PFSK-1 (cell line): ENCODE data around the gene WBP11.

ENCODE experiments used
- FOXP2 ChIP-seq: optimal IDR thresholded peaks from 2 replicates; pipeline ENCODE3; 2011; ENCODE audit warnings: borderline replicate concordance, control low read depth, inconsistent platforms; ENCODE audit not compliant: insufficient read depth; ENCODE audit errors: extremely low read length, extremely low read depth
- POLR2AphosphoS5 ChIP-seq: IDR thresholded peaks from 2 replicates; pipeline ENCODE4 v1.6.1; 2012; ENCODE audit warnings: low read depth, mild to moderate bottlenecking, control low read depth, low read length, moderate library complexity
- SIN3A ChIP-seq: IDR thresholded peaks from 2 replicates; pipeline ENCODE4 v1.6.1; 2012; ENCODE audit warnings: mild to moderate bottlenecking, low read length, moderate library complexity, borderline replicate concordance; ENCODE audit not compliant: insufficient read depth
- TAF1 ChIP-seq: IDR thresholded peaks from 2 replicates; pipeline ENCODE4 v1.6.1; 2012; ENCODE audit warnings: low read length, control low read depth, borderline replicate concordance; ENCODE audit not compliant: insufficient read depth
- TF ChIP-seq, protein P1 (sequence below), 2 experiments: IDR thresholded peaks; 2 replicates each; pipeline versions ENCODE4 v1.6.1 to v1.8.0; 2011 to 2012; ENCODE audit warnings: low read depth in 2 of 2, low read length in 2 of 2, control low read depth in 1 of 2, inconsistent platforms in 1 of 2, mild to moderate bottlenecking in 1 of 2, moderate library complexity in 1 of 2; ENCODE audit not compliant: insufficient read depth in 1 of 2

Gene WBP11

DNA sequence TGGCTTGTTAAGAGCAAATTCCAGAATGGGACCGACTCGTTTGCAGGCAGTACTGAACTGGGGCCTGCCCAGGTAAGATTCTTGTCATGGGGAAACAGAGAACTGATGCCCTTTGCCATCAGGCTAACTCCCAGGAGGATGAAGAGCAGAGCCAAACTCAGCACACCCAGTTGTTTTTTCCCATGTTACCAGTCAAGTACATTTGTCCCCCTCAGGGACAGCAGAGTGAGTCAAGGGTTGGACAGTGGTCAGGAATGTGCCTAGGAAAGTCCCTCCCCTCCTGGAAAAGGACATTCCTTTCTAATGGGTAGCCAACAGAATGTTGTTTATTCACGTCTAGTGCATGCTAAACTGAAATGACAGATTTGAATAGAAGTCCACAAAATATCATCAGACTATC, 38.5 kb upstream of the WBP11 start:
- no peak for TF ChIP-seq TAF1
- no peak for TF ChIP-seq SIN3A
- TF ChIP-seq FOXP2, result no peak
- TF ChIP-seq, protein P1, sequence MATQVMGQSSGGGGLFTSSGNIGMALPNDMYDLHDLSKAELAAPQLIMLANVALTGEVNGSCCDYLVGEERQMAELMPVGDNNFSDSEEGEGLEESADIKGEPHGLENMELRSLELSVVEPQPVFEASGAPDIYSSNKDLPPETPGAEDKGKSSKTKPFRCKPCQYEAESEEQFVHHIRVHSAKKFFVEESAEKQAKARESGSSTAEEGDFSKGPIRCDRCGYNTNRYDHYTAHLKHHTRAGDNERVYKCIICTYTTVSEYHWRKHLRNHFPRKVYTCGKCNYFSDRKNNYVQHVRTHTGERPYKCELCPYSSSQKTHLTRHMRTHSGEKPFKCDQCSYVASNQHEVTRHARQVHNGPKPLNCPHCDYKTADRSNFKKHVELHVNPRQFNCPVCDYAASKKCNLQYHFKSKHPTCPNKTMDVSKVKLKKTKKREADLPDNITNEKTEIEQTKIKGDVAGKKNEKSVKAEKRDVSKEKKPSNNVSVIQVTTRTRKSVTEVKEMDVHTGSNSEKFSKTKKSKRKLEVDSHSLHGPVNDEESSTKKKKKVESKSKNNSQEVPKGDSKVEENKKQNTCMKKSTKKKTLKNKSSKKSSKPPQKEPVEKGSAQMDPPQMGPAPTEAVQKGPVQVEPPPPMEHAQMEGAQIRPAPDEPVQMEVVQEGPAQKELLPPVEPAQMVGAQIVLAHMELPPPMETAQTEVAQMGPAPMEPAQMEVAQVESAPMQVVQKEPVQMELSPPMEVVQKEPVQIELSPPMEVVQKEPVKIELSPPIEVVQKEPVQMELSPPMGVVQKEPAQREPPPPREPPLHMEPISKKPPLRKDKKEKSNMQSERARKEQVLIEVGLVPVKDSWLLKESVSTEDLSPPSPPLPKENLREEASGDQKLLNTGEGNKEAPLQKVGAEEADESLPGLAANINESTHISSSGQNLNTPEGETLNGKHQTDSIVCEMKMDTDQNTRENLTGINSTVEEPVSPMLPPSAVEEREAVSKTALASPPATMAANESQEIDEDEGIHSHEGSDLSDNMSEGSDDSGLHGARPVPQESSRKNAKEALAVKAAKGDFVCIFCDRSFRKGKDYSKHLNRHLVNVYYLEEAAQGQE (IDR thresholded peaks at IDR 0.05; ENCODE audit: insufficient read depth in 1 of 2, low read depth in 2 of 2, low read length in 2 of 2), result no peak
- no peak for TF ChIP-seq POLR2AphosphoS5

DNA sequence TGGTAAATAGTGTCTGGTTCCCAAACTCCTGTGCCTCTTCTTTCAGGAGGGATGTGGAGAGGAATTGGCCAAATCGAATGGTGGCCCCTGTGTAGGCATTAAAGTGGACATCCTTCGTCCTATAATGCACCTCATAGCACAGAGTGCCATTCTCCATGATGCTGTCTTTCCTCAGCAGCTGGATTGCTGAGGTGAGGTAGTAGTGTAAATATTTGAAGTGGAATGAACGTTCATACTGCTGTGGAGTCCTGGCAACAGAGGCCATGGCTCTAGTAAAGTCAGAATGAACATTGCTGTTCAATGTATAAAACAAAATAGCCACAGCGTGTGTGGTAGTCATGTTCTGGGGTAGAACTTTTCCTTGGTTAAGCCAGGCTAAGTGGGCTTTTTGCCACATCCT, 37.3 kb upstream of the WBP11 start:
- TF ChIP-seq TAF1 (no peak), SIN3A (no peak), POLR2AphosphoS5 (no peak), FOXP2 (no peak)
- TF ChIP-seq, protein P1 (IDR thresholded peaks at IDR 0.05; ENCODE audit: insufficient read depth in 1 of 2, low read depth in 2 of 2, low read length in 2 of 2), result no peak

DNA sequence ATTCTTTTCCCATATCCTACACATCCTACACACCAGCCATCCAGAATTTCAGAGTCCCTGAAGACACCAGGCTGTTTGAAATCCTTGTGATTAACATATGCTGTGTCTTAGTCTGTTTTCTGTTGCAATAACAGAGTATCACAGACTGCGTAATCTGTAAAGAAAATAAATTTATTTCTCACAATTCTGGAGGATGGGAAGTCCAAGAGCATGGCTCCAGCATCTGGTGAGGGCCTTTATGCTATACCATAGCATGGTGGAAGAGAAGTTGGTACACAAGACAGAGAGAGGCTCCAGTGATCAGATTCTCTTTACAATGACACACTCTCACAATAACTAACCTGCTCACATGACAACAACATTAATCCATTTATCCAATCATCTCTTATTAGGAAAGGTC, 36.0 kb upstream of the WBP11 start:
- TF ChIP-seq POLR2AphosphoS5 (no peak), FOXP2 (no peak), TAF1 (no peak), SIN3A (no peak)
- TF ChIP-seq, protein P1 (IDR thresholded peaks at IDR 0.05; ENCODE audit: insufficient read depth in 1 of 2, low read depth in 2 of 2, low read length in 2 of 2), result no peak

DNA sequence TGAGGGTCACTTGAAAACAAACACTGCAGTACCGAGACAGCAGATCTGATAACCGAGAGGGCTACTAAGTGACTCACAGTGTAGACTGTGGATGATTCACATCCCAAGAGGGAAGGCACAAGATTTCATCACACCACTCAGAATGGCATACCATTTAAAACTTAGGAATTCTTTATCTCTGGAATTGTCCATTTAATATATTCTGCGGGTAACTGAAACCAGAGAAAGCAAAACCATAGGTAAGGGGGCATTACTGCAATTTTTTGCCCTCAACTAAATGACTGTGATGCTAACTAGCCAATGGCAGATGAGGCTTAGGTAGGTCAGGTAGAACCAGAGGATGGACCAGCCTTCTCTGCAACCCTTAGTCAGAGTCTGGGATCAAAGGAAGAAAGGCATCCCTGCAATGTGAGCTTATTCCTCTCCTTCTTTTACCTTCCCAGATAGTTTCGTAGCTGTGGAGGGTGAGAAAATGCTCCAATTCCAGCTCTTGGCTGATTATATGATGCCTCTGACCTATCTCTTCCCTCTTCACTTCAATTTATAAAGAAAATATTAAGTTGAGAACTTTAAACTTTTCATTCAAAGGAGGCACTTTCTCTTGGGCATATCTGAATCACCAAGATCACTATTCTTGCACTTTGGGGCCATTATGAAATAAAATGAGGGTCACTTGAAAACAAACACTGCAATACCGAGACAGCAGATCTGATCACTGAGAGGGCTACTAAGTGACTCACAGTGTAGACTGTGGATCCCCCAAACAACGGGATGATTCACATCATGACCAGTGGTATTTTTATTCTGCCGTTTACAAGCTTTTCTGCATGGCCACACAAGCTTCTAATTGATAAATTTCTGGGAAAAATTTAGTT, 33.3 kb upstream of the WBP11 start:
- TF ChIP-seq SIN3A, result peak; percentile 46; the same call in 1 of the 2 replicates
- TF ChIP-seq, protein P1 (IDR thresholded peaks at IDR 0.05; ENCODE audit: insufficient read depth in 1 of 2, low read depth in 2 of 2, low read length in 2 of 2), result no peak
- no peak for TF ChIP-seq POLR2AphosphoS5

DNA sequence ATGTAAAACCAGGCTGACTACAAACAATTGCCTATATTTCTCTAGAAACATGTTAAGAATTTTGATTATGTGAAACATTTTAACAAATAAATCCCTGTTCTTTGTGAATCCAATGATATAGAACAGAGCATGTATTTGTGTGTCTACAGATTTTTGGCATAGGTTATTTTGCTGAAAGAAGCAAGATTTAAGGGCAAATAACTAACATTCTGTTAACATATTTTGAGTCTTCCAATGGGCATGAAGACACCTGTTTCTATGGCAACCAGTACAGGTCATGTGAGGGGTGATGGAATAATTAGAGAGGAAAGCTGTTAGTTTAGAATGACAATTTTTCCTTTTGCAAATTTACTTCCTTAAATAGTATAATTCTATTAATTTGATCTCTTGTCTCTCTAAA, 31.2 kb upstream of the WBP11 start:
- TF ChIP-seq, protein P1 (IDR thresholded peaks at IDR 0.05; ENCODE audit: insufficient read depth in 1 of 2, low read depth in 2 of 2, low read length in 2 of 2), result no peak
- TF ChIP-seq TAF1 (no peak), POLR2AphosphoS5 (no peak), SIN3A (no peak), FOXP2 (no peak)
